Activated naive CD4-positive, alpha-beta T cell (primary cell): ENCODE measurements around the gene CEACAM3.
A peak's percentile ranks its signal among the peaks of the same experiment; 100 is the strongest.
"Not testable (repeated sequence)": the region's sequence is repeated elsewhere in the genome, so short reads cannot be mapped to it uniquely, and the experiment has no call there.

Experiments
- DNase-seq, 4 experiments: peaks; one replicate each; lab custom pipeline; 2025; lab: John Stamatoyannopoulos, UW

CEACAM3 gene

DNA sequence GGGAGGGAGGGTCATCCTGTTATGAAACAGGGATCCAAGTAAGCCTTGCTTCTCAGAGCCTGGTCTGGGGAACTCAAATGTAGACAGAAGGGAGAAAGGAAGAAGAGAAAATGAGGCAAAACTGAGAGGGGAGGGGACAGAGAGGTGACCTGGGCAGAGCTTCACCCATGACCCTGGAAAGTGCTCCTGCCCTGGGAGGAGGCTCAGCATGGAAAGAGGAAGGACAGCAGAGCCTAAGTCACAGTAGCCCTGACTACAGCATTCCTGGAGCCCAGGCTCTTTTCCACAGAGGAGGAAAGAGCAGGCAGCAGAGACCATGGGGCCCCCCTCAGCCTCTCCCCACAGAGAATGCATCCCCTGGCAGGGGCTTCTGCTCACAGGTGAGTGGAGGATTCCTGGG, at the start of gene CEACAM3:
TSS of gene CEACAM3 (plus strand) at position 226 of the 400 bp plus-strand sequence. CDS start at position 317, 91 bp downstream.
- no peak for DNase-seq

DNA sequence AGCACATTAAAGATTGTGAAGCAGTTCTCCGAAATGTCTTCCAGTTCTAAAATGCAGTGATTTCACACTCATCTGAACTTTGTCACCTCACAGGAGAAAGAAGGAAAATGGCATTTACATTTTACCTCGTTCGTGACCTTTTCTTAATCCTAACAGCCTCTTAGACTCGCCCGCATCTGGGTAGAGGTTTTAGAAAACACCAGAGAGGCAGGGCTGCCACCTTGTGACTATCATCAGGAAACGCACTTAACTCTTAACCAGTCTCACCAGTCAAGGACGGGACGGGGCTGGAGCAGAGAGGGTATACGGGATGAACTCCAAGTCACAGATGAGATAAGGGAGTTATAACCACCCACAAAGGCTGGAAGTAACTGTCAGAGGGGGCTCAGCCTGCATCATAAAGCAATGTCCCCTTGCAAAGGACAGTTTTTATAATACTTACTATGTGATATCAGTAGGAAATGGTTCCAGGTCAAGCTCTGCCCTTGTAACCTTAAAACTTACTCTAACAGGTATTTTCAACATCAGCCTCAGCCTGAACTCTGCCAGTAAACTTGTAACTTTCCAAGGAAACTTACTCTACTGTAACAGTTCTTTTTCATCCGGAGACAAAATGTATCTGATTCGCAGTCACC, 49.7 kb upstream of the CEACAM3 start:
- peak in 1 of 4 experiments; percentile 8 for DNase-seq

DNA sequence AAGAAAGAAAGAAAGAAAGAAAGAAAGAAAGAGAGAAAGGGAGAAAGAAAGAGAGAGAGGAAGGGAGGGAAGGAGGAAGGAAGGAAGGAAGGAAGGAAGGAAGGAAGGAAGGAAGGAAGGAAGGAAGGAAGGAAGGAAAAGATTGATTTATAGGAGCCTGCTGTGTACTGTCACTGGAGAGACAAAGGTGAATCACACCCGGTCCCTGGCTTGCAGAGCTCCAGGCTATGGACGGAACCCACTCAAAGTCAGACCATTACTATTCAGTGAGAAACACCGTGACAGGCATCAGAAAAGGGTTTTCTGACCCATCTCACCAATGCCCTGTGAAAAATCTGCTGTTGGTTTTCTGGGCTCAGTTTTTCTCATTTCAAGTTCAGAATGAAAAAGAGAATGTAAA, 48.4 kb upstream of the CEACAM3 start:
- no peak for DNase-seq

DNA sequence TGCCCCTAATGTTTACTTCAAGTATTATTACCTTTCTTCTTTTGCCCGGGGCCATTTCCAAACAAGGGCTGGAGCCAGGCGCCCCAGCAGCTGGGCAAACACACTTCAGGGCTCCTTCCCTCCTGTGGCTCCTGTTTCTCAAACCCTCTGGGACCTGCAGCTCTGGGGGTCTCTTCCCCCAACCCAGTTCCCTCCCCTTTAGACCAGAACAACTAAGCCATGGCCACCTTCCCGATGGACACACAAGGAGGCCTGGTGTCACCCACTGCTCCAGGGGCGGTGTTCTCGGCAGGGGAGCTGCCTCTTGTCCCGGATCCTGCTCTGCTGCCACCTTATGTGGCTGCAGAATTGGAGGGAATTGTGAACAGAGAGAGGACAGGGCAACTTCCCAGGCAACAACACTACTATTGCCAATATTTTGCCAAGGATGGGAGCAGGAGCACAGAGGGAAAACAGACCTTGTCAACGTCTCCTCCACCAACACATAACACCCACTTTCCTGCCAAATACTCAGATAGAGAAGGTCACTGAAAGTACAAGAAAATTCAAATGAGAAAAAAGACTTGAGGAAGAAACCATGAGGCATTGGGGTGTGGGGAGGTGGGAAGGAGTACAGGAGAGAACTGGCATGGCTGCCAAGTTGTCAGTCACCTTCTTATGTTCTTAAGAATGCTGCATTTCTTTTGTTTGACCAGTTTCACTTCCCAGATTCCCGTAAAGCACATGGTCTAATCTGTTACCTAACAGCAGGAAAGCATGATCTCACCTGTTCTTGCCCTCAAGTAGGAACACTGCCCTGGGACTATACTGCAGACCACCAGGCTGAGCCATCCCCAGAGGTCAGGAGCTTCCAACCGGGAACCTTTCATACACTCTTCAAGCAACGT, 45.9 kb upstream of the CEACAM3 start:
- not testable (repeated sequence) for DNase-seq

DNA sequence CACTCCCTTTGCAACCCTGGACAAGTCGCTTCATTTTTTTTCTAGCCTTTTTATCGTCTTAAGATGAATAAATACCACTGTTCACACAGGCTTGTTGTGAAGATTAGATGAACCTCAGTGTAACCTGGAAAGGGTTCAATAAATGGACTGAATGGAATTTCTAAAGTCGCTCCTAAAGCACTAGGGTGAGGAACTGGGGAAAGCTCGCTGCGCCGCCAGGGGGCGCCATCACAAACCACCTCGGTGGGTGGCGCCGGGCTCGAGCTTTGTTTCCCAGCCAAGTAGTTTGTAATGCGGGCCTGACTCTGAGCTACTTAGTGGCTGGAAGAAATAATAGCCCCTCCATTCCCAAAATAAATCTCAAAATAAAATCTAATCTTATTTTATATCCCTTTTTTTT, 43.2 kb upstream of the CEACAM3 start:
- peak; percentile 49 to 77 (median 67) for DNase-seq

DNA sequence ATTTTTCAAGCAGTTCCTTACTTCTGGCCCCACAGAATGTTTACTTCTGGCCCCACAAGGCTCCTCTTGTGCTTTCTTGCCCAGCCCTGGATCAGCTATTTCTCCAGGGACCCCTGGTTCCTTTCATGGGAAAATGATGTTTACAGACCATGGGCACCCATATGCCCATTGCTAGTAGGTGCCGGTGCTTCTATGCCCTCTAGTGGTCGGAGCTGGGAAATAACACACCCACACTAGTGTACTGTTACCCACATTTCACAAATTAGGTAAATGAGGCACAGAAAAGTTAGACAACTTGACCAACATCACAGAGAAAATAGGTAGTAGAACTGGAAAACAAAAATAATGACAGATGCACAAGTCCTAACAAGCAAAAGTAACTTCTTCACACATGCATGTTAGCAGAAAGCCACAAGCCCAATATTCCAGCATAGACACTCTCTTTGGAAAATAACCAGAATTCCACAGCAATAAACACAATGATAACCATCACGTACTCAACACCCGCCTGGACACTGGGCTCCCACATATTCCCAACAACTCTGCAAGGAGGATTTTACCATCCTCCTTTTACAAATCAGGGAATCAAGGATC, 42.4 kb upstream of the CEACAM3 start:
- DNase-seq, result peak in 3 of 4 experiments; percentile 18 to 57 (median 43)

DNA sequence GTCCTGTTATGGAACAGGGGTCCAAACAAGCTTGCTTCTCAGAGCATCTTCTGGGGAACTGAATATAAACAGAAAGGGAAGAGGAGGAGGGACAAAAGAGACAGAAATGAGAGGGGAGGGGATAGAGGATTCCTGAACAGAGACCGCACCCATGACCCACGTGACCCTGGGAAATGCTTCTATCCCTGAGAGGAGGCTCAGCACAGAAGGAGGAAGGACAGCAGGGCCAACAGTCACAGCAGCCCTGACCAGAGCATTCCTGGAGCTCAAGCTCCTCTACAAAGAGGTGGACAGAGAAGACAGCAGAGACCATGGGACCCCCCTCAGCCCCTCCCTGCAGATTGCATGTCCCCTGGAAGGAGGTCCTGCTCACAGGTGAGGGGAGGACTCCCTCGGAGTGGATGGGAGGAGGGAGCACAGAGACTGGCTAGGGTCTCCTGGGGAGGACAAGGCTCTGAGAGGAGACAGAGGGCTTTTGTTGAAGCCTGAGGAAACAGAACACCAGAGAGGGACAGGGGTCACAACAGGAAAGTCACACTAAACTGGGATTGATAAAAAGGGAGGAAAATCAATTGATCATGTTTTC, 41.0 kb upstream of the CEACAM3 start, which contains the start of gene CEACAM6:
TSS of gene CEACAM6 (plus strand) at position 203 of the 586 bp plus-strand sequence. CDS start at position 312, 109 bp downstream.
- no peak for DNase-seq

DNA sequence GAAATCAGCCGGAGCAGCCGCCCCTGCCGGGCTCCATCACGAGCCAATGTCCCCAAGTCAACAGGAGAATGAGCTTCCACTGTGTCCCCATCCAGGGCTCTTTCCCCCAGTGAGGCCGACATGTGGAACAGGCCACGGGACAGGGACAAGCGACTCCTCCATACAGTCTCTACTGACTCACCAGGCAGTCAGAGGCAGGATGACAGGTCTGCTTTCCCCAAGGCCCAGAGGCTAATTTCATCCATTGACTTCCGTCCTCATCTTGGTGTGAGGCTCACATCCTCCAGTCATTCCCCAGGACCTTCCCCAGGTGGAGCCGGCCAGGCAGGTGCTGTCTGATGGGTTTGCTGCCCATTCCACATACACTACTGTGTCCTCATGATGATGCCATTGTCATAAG, 37.5 kb upstream of the CEACAM3 start:
- DNase-seq, result no peak

DNA sequence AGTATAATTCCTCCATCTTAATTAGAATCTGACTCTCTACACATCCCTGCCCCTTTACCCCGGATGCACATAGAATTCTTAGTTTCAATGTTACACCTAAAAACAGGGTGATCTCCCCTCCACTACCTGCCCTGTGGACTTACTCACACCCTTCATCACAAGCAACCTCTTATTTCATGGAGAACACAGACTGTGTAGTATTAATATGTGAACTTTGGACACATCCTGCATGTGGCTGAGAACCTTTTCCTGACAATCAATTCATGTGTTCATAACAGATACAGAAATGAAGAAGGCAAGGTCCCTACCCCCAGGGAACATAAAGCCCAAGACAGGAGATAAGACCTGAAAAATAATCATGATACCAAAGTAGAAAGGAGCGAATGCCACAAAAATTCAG, 29.3 kb upstream of the CEACAM3 start:
- no peak for DNase-seq

DNA sequence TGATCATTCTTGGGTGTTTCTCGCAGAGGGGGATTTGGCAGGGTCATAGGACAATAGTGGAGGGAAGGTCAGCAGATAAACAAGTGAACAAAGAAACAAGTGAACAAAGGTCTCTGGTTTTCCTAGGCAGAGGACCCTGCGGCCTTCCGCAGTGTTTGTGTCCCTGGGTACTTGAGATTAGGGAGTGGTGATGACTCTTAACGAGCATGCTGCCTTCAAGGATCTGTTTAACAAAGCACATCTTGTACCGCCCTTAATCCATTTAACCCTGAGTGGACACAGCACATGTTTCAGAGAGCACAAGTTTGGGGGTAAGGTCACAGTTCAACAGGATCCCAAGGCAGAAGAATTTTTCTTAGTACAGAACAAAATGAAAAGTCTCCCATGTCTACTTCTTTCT, 28.3 kb upstream of the CEACAM3 start:
- not testable (repeated sequence) for DNase-seq

DNA sequence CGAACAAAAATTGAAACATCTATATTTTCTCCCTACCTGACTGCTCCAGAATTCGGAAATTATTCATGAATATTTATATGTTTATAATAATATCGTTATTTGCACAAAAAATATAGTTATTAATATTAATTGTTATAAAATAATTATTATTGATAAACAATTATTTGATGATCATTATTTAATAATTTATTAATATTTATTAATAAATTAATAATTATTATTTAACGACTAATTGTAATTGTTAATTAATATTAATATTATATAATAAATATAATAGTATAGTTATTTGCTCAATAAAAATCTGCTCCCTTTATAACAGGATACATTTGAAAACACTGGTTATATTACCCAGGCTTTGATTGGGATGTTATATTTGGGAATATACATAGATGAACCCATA, 26.8 kb upstream of the CEACAM3 start:
- DNase-seq, result no peak

DNA sequence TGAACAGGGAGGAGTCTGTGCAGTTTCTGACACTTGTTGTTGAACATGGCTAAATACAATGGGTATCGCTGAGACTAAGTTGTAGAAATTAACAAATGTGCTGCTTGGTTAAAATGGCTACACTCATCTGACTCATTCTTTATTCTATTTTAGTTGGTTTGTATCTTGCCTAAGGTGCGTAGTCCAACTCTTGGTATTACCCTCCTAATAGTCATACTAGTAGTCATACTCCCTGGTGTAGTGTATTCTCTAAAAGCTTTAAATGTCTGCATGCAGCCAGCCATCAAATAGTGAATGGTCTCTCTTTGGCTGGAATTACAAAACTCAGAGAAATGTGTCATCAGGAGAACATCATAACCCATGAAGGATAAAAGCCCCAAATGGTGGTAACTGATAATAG, 25.0 kb upstream of the CEACAM3 start:
- DNase-seq, result no peak

DNA sequence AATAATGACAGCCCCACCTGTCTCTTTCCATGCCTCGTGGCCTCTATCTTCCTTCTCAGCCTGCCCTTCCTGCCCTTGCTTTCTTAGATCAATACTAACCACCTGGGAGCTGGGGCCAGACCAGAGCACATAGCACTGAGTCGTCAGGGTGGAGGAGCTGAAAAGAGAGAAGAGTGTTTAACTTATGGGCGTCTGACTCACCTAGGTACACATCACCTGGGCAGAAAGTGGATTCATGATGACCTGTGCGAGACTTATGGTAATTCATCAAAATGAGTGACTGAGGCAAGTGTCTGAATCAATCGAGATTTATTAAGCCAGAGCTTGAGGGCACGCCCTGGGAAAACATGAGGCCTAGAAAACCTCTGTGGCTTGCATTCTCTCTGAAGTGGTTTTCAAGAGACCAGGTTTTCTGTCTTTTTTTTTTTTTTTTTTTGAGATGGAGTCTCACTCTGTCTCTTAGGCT, 21.8 kb upstream of the CEACAM3 start:
- DNase-seq, result no peak

DNA sequence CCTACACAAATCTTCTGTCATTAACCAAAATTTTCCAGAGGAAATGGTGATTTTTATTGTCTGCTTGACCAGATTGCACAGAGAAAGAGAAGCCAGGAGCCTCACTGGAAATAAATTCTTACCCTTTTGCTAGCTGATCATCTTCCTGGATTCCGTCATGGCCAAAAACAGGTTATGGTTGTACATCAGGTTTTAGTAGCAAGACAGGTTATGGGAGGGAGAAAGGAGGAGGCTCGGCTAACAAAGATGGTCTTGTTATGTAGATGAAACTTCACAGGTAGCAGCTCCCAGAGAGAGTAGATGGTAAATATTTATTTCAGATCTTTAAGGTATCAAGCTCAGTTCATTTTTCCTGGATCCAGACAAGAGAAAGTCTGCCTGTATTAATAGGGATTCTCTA, 19.7 kb upstream of the CEACAM3 start:
- no peak for DNase-seq

DNA sequence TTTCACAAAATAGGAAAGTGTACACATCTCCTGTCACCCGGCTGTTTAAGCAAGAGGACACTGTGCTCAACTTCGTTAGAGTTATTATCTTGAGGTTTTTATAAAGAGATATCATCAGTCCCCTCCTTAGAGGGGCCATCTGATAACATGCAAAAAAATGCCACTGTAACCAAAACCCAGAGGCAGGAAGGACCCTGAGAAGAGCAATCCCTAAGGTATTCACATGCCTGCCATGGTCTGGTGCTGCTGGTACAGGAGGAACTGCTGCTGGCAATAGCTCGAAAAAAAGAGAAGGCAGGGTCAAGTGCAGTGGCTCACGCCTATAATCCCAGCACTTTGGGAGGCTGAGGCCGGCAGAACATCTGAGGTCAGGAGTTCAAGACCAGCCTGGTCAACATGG, 12.8 kb upstream of the CEACAM3 start:
- no peak for DNase-seq

DNA sequence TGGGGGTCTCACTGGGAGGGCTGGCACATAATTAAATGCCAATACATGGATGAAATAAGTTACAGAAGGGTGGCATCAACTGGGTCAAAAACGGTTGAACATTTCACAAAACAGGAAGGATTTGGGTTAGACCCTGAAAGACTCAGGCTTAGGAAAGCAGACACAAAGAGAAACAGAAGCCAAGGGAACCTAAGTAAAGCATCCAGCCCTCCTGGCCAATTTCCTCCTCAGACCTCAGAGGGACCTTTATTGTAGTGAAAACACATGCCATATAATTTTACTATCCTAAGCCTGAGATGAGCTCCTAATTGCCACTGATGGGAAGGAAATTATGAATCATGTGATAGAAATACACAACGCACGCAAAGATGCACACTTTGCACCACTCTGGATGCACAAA, 12.1 kb upstream of the CEACAM3 start:
- DNase-seq, result no peak

DNA sequence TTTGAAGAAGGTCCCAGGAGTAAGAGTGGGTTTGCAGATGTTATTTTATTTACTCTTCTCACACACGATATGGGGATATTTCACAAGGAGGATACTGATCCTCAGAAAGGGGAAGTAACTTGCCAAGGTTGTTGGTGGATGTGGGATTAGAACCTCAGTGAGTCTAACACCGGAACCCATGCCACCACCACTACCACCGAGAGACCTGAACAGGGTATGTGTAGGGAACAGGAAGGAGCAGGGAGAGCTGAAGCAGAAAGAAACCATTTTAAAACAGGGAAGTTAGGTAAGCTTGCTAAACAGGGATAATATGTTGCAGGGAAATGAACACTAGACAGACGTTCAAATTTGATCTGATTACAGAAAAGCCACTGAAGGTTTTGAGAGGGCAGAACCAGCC, 11.6 kb upstream of the CEACAM3 start:
- no peak for DNase-seq

DNA sequence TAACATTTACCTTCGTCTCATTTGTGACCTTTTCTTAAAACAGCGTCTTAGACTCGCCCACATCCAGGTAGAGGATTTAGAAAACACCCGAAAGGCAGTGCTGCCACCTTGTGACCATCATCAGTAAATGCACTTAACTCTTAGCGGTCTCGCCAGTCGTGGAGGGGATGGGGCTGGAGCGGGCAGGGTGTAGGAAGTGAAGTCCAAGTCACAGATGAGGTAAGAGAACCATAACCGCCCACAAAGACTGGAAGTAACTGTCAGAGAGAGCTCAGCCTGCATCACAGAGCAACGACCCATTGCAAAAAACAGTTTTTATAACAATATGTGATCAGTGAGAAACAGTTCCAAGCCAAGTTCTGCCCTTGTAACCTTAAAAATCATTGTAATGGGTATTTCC, 10.7 kb upstream of the CEACAM3 start:
- peak in 3 of 4 experiments; percentile 13 to 56 (median 41) for DNase-seq

DNA sequence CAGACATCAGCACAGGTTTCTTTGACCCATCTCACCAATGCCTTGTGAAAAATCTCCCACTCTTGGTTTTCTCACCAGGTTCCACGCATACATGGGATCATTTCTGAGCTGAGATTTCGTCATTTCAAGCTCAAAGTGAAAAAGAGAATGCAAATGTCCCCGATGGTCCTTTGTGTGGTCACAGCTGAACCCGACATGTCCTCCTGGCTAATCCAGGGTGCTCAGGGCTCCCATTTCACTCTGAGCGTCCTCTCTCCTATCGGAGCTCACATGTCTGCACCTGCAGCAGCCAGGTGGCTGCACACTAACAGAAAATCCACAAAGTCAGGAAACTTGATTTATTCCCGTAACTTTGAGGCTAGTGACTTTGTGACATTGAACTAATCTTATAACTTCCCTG, 9.3 kb upstream of the CEACAM3 start:
- no peak for DNase-seq

DNA sequence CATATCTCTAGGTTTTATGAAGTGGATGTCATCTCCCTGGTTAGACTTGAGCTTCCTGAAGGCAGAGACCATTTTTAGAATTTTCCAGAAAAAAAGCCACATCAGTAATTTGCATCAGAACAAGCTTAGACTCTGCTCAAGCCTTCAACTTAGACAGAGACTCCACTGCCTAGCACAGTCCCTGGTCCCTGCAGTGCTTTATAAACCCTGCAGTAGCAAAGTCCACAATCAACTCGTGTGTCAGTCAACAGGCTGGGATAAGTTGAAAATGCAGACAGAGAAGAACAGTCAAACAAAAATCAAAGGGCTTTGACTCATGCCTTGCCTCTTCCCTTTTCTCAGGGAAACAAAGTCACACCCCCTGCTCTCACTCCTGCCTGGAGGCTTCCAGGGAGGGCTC, 7.9 kb upstream of the CEACAM3 start:
- not testable (repeated sequence) for DNase-seq

DNA sequence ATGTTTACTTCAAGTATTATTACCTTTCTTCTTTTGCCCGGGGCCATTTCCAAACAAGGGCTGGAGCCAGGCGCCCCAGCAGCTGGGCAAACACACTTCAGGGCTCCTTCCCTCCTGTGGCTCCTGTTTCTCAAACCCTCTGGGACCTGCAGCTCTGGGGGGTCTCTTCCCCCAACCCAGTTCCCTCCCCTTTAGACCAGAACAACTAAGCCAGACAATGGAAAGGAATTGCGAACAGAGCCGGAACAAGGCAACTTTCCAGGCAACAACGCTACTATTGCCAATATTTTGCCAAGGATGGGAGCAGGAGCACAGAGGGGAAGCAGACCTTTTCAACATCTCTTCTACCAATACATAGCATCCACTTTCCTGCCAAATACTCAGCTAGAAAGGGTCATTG, 7.3 kb upstream of the CEACAM3 start:
- not testable (repeated sequence) for DNase-seq
